ENCODE data around the gene AP2A2.

The AP2A2 gene

GRCh38 chr11:1059759-1060158, 134.1 kb downstream of the AP2A2 start:
- no peak for DNase-seq (ENCODE audit: low read depth)

GRCh38 chr11:1060410-1060809, 134.7 kb downstream of the AP2A2 start:
- DNase-seq (ENCODE audit: low read depth): no peak

- peak; percentile 92 for DNase-seq (ENCODE audit: low read depth)
These were observed 135.4 kb downstream of the AP2A2 start for GRCh38 chr11:1060852-1061616.
